HG02885 (cell line): Measurements from ENCODE around the gene ODAPH.
A peak's percentile ranks its signal among the peaks of the same experiment; 100 is the strongest.
"Not testable (repeated sequence)": the region's sequence is repeated elsewhere in the genome, so short reads cannot be mapped to it uniquely, and the experiment has no call there.

Experiments
- ATAC-seq: cut with Tn5 transposase; IDR thresholded peaks from one replicate; pipeline ENCODE4 v1.9.1; 2021; ENCODE audit warnings: mild to moderate bottlenecking; ENCODE audit not compliant: unreplicated experiment, poor library complexity

Gene ODAPH

GRCh38 chr4:75555294-75556164 lies at the start of gene ODAPH:
ODAPH (plus strand) TSS chr4:75556066; CDS start chr4:75556083, 17 bp downstream.
- ATAC-seq: peak; percentile 98

GRCh38 chr4:75509592-75509991 lies 46.3 kb upstream of the ODAPH start:
- ATAC-seq: not testable (repeated sequence)

- no peak for ATAC-seq
Measured at GRCh38 chr4:75511841-75512240, 44.0 kb upstream of the ODAPH start.

GRCh38 chr4:75512386-75513211 lies 43.3 kb upstream of the ODAPH start:
- no peak for ATAC-seq

- ATAC-seq: no peak
Measured at GRCh38 chr4:75513526-75514130, 42.2 kb upstream of the ODAPH start.

- peak; percentile 94 for ATAC-seq
Measured at GRCh38 chr4:75514131-75514948, 41.5 kb upstream of the ODAPH start, which contains the start of the genes RCHY1 and THAP6. RCHY1 (minus strand) TSS chr4:75514403; CDS start chr4:75514286, 117 bp downstream. THAP6 (plus strand) TSS chr4:75514473; CDS start chr4:75515453, 980 bp downstream.

- peak; percentile 6 for ATAC-seq
Measured at GRCh38 chr4:75514949-75515612, 40.8 kb upstream of the ODAPH start.

GRCh38 chr4:75516144-75516543 lies 39.7 kb upstream of the ODAPH start:
- ATAC-seq: no peak

- not testable (repeated sequence) for ATAC-seq
Measured at GRCh38 chr4:75519452-75519851, 36.4 kb upstream of the ODAPH start.

- no peak for ATAC-seq
Measured at GRCh38 chr4:75525086-75525485, 30.8 kb upstream of the ODAPH start.

- no peak for ATAC-seq
Measured at GRCh38 chr4:75525910-75526309, 30.0 kb upstream of the ODAPH start.

GRCh38 chr4:75527482-75527881 lies 28.4 kb upstream of the ODAPH start:
- no peak for ATAC-seq

- no peak for ATAC-seq
Measured at GRCh38 chr4:75530556-75531322, 25.1 kb upstream of the ODAPH start.

- not testable (repeated sequence) for ATAC-seq
Measured at GRCh38 chr4:75531536-75532143, 24.2 kb upstream of the ODAPH start.

- ATAC-seq: not testable (repeated sequence)
Measured at GRCh38 chr4:75533339-75533887, 22.5 kb upstream of the ODAPH start.

GRCh38 chr4:75533926-75534325 lies 21.9 kb upstream of the ODAPH start:
- not testable (repeated sequence) for ATAC-seq

GRCh38 chr4:75537308-75537707 lies 18.6 kb upstream of the ODAPH start:
- ATAC-seq: not testable (repeated sequence)

- ATAC-seq: no peak
Measured at GRCh38 chr4:75542824-75543223, 13.0 kb upstream of the ODAPH start.
